Measurements from ENCODE around the gene CCDC174.

GRCh38 chr3:14700891-14701290, 49.3 kb downstream of the CCDC174 start:
- no peak for TF ChIP-seq CTCF (IDR thresholded peaks at IDR 0.05 in 2 of 3, conservative IDR thresholded peaks at IDR 0.05 in 1 of 3; ENCODE audit: control insufficient read depth in 2 of 3, extremely low read depth in 1 of 3, insufficient read depth in 1 of 3, low read depth in 3 of 3, low read length in 3 of 3)
- TF ChIP-seq POLR2AphosphoS5 (IDR thresholded peaks at IDR 0.05; ENCODE audit: low read length) = no peak
- TF ChIP-seq SP1 (IDR thresholded peaks at IDR 0.05; ENCODE audit: low read depth, low read length) = no peak
- no peak for TF ChIP-seq POLR2A (IDR thresholded peaks at IDR 0.05; ENCODE audit: low read depth, low read length)
- no peak for TF ChIP-seq MLLT1 (IDR thresholded peaks at IDR 0.05)
